HCT116 (cell line): ENCODE data around the gene HEBP1. TPM values are rescaled to one million over a fixed set of nuclear protein-coding genes. Genes with fewer than 3 reads are reported as not detected.

ENCODE experiments used
- ATAC-seq: fragments of 200-7000 bp; cut with Tn5 transposase; 2 replicates; pipeline ENCODE4 v1.9.1; 2020; ENCODE audit warnings: mild to moderate bottlenecking, moderate library complexity
- BruUV-seq: library from RNA; stranded (reverse); fragments of 400-500 nt; replicated peaks from 2 replicates; lab custom pipeline; 2021; lab: Mats Ljungman, UMichigan
- CTCF ChIA-PET: fragments of 300-600 bp; sonication (Branson Sonifier 250); formaldehyde crosslinking; loops from one replicate; lab custom pipeline; 2021; ENCODE audit warnings: antibody characterized with exemption; lab: Charles Lee
- POLR2A ChIA-PET: fragments of 300-600, 350-600 bp; sonication (Branson Sonifier 250); formaldehyde crosslinking; loops from one replicate; lab custom pipeline; 2021; ENCODE audit warnings: antibody characterized with exemption; lab: Charles Lee
- RAD21 ChIA-PET, 2 experiments: fragments of 300-600 bp; sonication (Branson Sonifier 250); formaldehyde crosslinking; loops; one replicate each; lab custom pipeline; 2023; ENCODE audit warnings: low total read pairs in 2 of 2; ENCODE audit not compliant: uncharacterized antibody in 2 of 2, unreplicated experiment in 2 of 2, low non-redundant PET in 1 of 2; lab: Charles Lee
- DNase-seq: peaks from one replicate; pipeline ENCODE4 v3.0.0-alpha.2; 2010; ENCODE audit warnings: low read depth, low spot score
- H2AFZ ChIP-seq: fragments of 200-600 bp; shearing (Covaris generic), sonication (generic); 2 replicates; pipeline ENCODE4 v1.6.1; 2017; ENCODE audit warnings: low read depth, mixed run types, mixed read lengths, antibody characterized with exemption, low read length; ENCODE audit not compliant: poor library complexity, severe bottlenecking
- H3K27ac ChIP-seq: 2 replicates; pipeline ENCODE4 v1.5.1; 2012; ENCODE audit warnings: low read depth, low read length
- H3K27me3 ChIP-seq: fragments of 200-600 bp; sonication (generic); 2 replicates; pipeline ENCODE4 v1.6.1; 2016; ENCODE audit warnings: mixed run types, low read length, mixed read lengths; ENCODE audit not compliant: insufficient read depth
- H3K36me3 ChIP-seq, 2 experiments: fragments of 200-500 bp in 1 of 2; fragments of 200-600 bp in 1 of 2; sonication (Bioruptor generic) in 1 of 2; sonication (generic) in 1 of 2; 2 replicates each; pipeline versions ENCODE4 v1.5.1 to v1.6.1; 2014 to 2016; ENCODE audit warnings: low read length in 2 of 2, inconsistent platforms in 1 of 2, mixed read lengths in 1 of 2, mixed run types in 1 of 2; ENCODE audit not compliant: insufficient read depth in 2 of 2, control insufficient read depth in 1 of 2
- H3K4me1 ChIP-seq, 2 experiments: fragments of 200-600 bp in 1 of 2; sonication (generic) in 1 of 2; 2 replicates each; pipeline versions ENCODE4 v1.5.1 to v1.6.1; 2012 to 2017; ENCODE audit warnings: low read length in 2 of 2, inconsistent platforms in 1 of 2, mild to moderate bottlenecking in 1 of 2, mixed read lengths in 1 of 2, mixed run types in 1 of 2, moderate library complexity in 1 of 2; ENCODE audit not compliant: insufficient read depth in 2 of 2, control insufficient read depth in 1 of 2
- H3K4me2 ChIP-seq: fragments of 200-600 bp; sonication (generic); 2 replicates; pipeline ENCODE4 v1.6.1; 2017; ENCODE audit warnings: mixed run types, low read length, mixed read lengths
- H3K4me3 ChIP-seq, 2 experiments: fragments of 200-600 bp in 1 of 2; sonication (generic) in 1 of 2; replicated peaks in 1 of 2; 2 replicates each; pipeline ENCODE4 v1.5.1; 2011 to 2016; ENCODE audit warnings: low read length in 2 of 2, control low read depth in 1 of 2, low read depth in 1 of 2, mild to moderate bottlenecking in 1 of 2, mixed read lengths in 1 of 2, mixed run types in 1 of 2
- H3K79me2 ChIP-seq: fragments of 200-600 bp; sonication (generic); 2 replicates; pipeline ENCODE4 v1.6.1; 2017; ENCODE audit warnings: mild to moderate bottlenecking, mixed run types, low read length, moderate library complexity, mixed read lengths; ENCODE audit not compliant: insufficient read depth
- H3K9ac ChIP-seq: fragments of 200-600 bp; sonication (generic); 2 replicates; pipeline ENCODE4 v1.6.1; 2016; ENCODE audit warnings: low read length, mixed read lengths
- H3K9me2 ChIP-seq: fragments of 200-600 bp; sonication (generic), shearing (Covaris generic); 2 replicates; pipeline ENCODE4 v1.6.1; 2017; ENCODE audit warnings: mixed run types, mild to moderate bottlenecking, moderate library complexity; ENCODE audit not compliant: insufficient read depth
- H3K9me3 ChIP-seq, 2 experiments: fragments of 200-500 bp in 1 of 2; fragments of 200-600 bp in 1 of 2; sonication (Bioruptor generic) in 1 of 2; sonication (generic) in 1 of 2; 2 replicates each; pipeline ENCODE4 v1.6.1; 2014 to 2017; ENCODE audit warnings: low read length in 2 of 2, mixed read lengths in 2 of 2, inconsistent platforms in 1 of 2, low read depth in 1 of 2, mild to moderate bottlenecking in 1 of 2, mixed run types in 1 of 2, moderate library complexity in 1 of 2; ENCODE audit not compliant: control insufficient read depth in 1 of 2, insufficient read depth in 1 of 2
- H4K20me1 ChIP-seq: fragments of 200-600 bp; sonication (generic), shearing (Covaris generic); 2 replicates; pipeline ENCODE4 v1.6.1; 2017; ENCODE audit warnings: mixed run types, mild to moderate bottlenecking, moderate library complexity; ENCODE audit not compliant: insufficient read depth
- CBX3 ChIP-seq: IDR thresholded peaks from 2 replicates; pipeline ENCODE4 v1.6.1; 2012; ENCODE audit warnings: low read depth
- CEBPB ChIP-seq: IDR thresholded peaks from 2 replicates; pipeline ENCODE4 v1.6.1; 2012; ENCODE audit warnings: low read depth
- CTCF ChIP-seq, 3 experiments: fragments of 200-600 bp in 1 of 3; sonication (generic) in 1 of 3; IDR thresholded peaks in 2 of 3; conservative IDR thresholded peaks in 1 of 3; 2 replicates each; pipeline ENCODE4 v1.5.1; 2012 to 2017; ENCODE audit warnings: low read depth in 2 of 3, low read length in 2 of 3, antibody characterized with exemption in 1 of 3, borderline replicate concordance in 1 of 3, control low read depth in 1 of 3, mild to moderate bottlenecking in 1 of 3, mixed read lengths in 1 of 3, mixed run types in 1 of 3, moderate library complexity in 1 of 3; ENCODE audit not compliant: insufficient read depth in 1 of 3
- EGR1 ChIP-seq: IDR thresholded peaks from 2 replicates; pipeline ENCODE4 v1.6.1; 2012; ENCODE audit warnings: low read depth
- EZH2 ChIP-seq: fragments of 200-600 bp; sonication (generic); IDR thresholded peaks from 2 replicates; pipeline ENCODE4 v1.6.1; 2017; ENCODE audit warnings: antibody characterized with exemption, mixed run types
- EZH2phosphoT487 ChIP-seq: fragments of 200-600 bp; IDR thresholded peaks from 2 replicates; pipeline ENCODE4 v1.6.1; 2018; ENCODE audit warnings: antibody characterized with exemption, borderline replicate concordance
- FOSL1 ChIP-seq: IDR thresholded peaks from 2 replicates; pipeline ENCODE4 v1.6.1; 2012; ENCODE audit warnings: low read depth
- MAX ChIP-seq: IDR thresholded peaks from 2 replicates; pipeline ENCODE4 v1.6.1; 2012
- POLR2A ChIP-seq: IDR thresholded peaks from 2 replicates; pipeline ENCODE4 v1.7.0; 2011; ENCODE audit warnings: borderline replicate concordance; ENCODE audit not compliant: insufficient read depth, insufficient read length; ENCODE audit errors: extremely low read depth
- POLR2AphosphoS5 ChIP-seq: IDR thresholded peaks from 2 replicates; pipeline ENCODE4 v1.6.1; 2011; ENCODE audit warnings: mild to moderate bottlenecking, low read depth, low read length, moderate library complexity
- RAD21 ChIP-seq: IDR thresholded peaks from 2 replicates; pipeline ENCODE4 v1.6.1; 2012; ENCODE audit warnings: low read depth, mild to moderate bottlenecking
- SIN3A ChIP-seq: IDR thresholded peaks from 2 replicates; pipeline ENCODE4 v1.6.1; 2012; ENCODE audit warnings: low read depth
- SP1 ChIP-seq: IDR thresholded peaks from 2 replicates; pipeline ENCODE4 v1.6.1; 2012; ENCODE audit warnings: low read depth
- TCF7L2 ChIP-seq: IDR thresholded peaks from 2 replicates; pipeline ENCODE4 v1.7.0; 2011; ENCODE audit warnings: borderline replicate concordance, inconsistent platforms; ENCODE audit not compliant: insufficient read depth, insufficient read length; ENCODE audit errors: extremely low read depth
- YY1 ChIP-seq: IDR thresholded peaks from 2 replicates; pipeline ENCODE4 v1.6.1; 2011; ENCODE audit warnings: low read length, low read depth, moderate library complexity, mild to moderate bottlenecking; ENCODE audit not compliant: insufficient replicate concordance; ENCODE audit errors: extremely low read depth
- ZBTB33 ChIP-seq: IDR thresholded peaks from 2 replicates; pipeline ENCODE4 v1.6.1; 2011; ENCODE audit warnings: mild to moderate bottlenecking, low read length, moderate library complexity; ENCODE audit not compliant: insufficient replicate concordance; ENCODE audit errors: extremely low read depth
- ZFX ChIP-seq: fragments of 450-650 bp; IDR thresholded peaks from 2 replicates; pipeline ENCODE4 v1.6.1; 2017
- intact Hi-C: fragments of 100-400 bp; cut with micrococcal nuclease; formaldehyde crosslinking; loops from 2 replicates; pipeline ENCODE4 v1.10.0; 2022
- total RNA-seq: library from RNA; stranded (reverse); gene quantifications from one replicate; pipeline ENCODE4 v1.2.1, GENCODE V29; 2021; ENCODE audit not compliant: unreplicated experiment
- TF ChIP-seq, protein P1 (sequence below): IDR thresholded peaks from 2 replicates; pipeline ENCODE4 v1.6.1; 2012

HEBP1 gene
- total RNA-seq, 1 experiment from 2014 or later: 41.0 TPM

DNA sequence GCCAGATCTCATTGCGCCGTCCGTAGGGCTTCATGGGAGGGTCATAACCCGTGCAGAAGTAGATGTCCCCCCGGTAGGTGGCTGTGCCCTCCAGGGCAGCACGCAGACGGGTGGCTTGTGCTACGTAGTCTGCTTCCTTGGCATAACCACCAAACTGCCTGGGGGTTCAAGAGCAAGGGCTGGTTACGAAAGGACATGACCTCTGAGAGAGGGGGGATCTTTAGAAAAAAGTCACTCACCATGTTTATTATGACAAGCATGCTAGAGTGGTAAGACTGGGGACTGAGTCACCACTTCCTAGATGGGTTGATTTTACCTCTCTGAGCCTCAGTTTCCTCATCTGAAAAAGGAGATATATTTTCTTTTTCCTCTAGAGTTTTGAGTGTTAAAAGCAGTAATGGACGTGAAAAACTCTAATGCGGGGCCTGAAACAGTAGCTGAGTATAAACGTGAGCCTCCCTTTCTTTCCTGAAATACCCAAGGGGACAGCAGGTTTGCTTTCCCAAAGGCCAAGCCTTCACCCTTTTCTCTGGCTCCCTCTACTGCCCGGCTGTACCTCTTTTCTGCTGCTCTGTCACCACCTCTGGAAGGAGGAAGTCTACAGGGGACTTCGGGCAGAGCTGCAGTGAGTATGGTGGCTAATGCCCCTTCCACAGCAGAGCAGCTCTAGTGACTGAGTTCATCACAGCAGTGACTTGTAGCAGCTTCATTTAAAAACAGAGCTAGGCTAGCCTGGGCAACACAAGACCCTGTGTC lies 24.6 kb downstream of the HEBP1 start (continued):
- TF ChIP-seq CTCF (IDR thresholded peaks at IDR 0.05 in 2 of 3, conservative IDR thresholded peaks at IDR 0.05 in 1 of 3; ENCODE audit: borderline replicate concordance in 1 of 3, insufficient read depth in 1 of 3, low read depth in 2 of 3, low read length in 2 of 3): peak; percentile 69 to 78 (median 74)

DNA sequence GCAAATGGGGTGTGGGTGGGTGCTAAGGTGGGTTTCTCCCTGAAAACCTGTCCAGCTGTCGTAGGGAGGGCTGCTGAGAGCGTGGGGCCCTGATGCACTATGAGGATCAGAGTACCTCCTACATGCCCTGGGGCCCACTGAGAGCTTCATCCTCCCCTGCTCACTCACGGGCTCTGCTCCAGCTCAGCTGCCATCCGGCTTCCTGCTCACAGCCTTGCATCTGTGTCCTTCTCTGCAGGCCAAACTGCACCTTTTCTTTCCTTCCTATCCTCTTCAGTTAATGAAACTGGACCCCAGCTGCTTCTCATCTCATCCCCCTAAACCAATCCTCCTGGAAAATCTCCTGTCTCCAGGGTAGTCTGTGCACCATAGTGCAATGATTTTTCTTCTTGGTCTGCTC lies 25.9 kb downstream of the HEBP1 start:
- Histone ChIP-seq H3K9me2 (no peaks in the 10 kb centered on the region), H3K9me3 (no peaks in the 10 kb centered on the region), H3K27ac (no peak overlapping the region), H3K4me2 (no peak overlapping the region), H3K79me2 (no peaks in the 10 kb centered on the region), H3K4me3 (no peak overlapping the region), H3K9ac (no peak overlapping the region), H3K4me1 (peaks cover 0 to 12% of the 10 kb centered on the region in 2 experiments; a peak in 1 of 4 replicates), H3K36me3 (peaks cover 8 to 18% of the 10 kb centered on the region in 2 experiments; a peak in 3 of 4 replicates), H2AFZ (no peak overlapping the region), H4K20me1 (no peaks in the 10 kb centered on the region), H3K27me3 (no peaks in the 10 kb centered on the region)
- ChIA-PET RAD21 (interaction anchor here in 1 of 2 experiments (0.7 kb wide), 1 partner anchor 188 kb away, joined by 3 read pairs; no protein-coding TSS in a partner anchor), POLR2A (no interaction called here), CTCF (interaction anchor here (1.2 to 1.3 kb wide), 2 partner anchors 9 to 234 kb away, joined by 3 to 5 read pairs; no protein-coding TSS in a partner anchor)
- intact Hi-C loops: no loop called here
- no TSS peak for BruUV-seq
- DNase-seq: no peak
- ATAC-seq: no peak
- TF ChIP-seq CTCF (IDR thresholded peaks at IDR 0.05 in 2 of 3, conservative IDR thresholded peaks at IDR 0.05 in 1 of 3; ENCODE audit: borderline replicate concordance in 1 of 3, insufficient read depth in 1 of 3, low read depth in 2 of 3, low read length in 2 of 3) (no peak), RAD21 (no peak), SP1 (no peak), ZFX (no peak), EZH2phosphoT487 (no peak), SIN3A (no peak), TCF7L2 (no peak), YY1 (no peak), FOSL1 (no peak), POLR2AphosphoS5 (no peak), CBX3 (no peak), EGR1 (no peak), ZBTB33 (no peak), CEBPB (no peak), EZH2 (no peak), MAX (no peak), POLR2A (no peak)
- TF ChIP-seq, protein P1, sequence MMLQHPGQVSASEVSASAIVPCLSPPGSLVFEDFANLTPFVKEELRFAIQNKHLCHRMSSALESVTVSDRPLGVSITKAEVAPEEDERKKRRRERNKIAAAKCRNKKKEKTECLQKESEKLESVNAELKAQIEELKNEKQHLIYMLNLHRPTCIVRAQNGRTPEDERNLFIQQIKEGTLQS: no peak
